GM12878 (cell line): ENCODE measurements around the gene ASB6.

ENCODE experiments used
- BMI1 ChIP-seq: fragments of 450-650 bp; IDR thresholded peaks from 2 replicates; pipeline ENCODE4 v1.6.1; 2016; ENCODE audit warnings: mild to moderate bottlenecking, moderate library complexity, borderline replicate concordance
- BRCA1 ChIP-seq: IDR thresholded peaks from 2 replicates; pipeline ENCODE4 v1.6.1; 2011; ENCODE audit warnings: low read depth, low read length, improper control_type of control experiment
- CTCF ChIP-seq, 3 experiments: IDR thresholded peaks in 2 of 3; conservative IDR thresholded peaks in 1 of 3; 2 replicates each; pipeline ENCODE4 v1.5.1; 2011; ENCODE audit warnings: low read depth in 3 of 3, low read length in 3 of 3, mild to moderate bottlenecking in 3 of 3, control low read depth in 2 of 3, moderate library complexity in 2 of 3, inconsistent platforms in 1 of 3, mixed read lengths in 1 of 3; ENCODE audit not compliant: control insufficient read depth in 2 of 3, insufficient read depth in 1 of 3; ENCODE audit errors: extremely low read depth in 1 of 3
- EP300 ChIP-seq, 2 experiments: fragments of 150-350 bp in 1 of 2; IDR thresholded peaks; 2 replicates each; pipeline ENCODE4 v1.6.1; 2011 to 2012; ENCODE audit warnings: low read depth in 2 of 2, low read length in 2 of 2, borderline replicate concordance in 1 of 2, improper control_type of control experiment in 1 of 2, inconsistent platforms in 1 of 2; ENCODE audit not compliant: control insufficient read depth in 1 of 2
- REST ChIP-seq: IDR thresholded peaks from 2 replicates; pipeline ENCODE4 v1.6.1; 2012; ENCODE audit warnings: mild to moderate bottlenecking, low read depth, low read length
- SP1 ChIP-seq: IDR thresholded peaks from one replicate; pipeline ENCODE4 v1.6.1; 2011; ENCODE audit warnings: low read depth, low read length
- TAF1 ChIP-seq: IDR thresholded peaks from 2 replicates; pipeline ENCODE4 v1.6.1; 2011; ENCODE audit warnings: mild to moderate bottlenecking, low read depth, low read length, borderline replicate concordance
- ZNF384 ChIP-seq: IDR thresholded peaks from 2 replicates; pipeline ENCODE4 v1.6.1; 2012; ENCODE audit warnings: low read depth, mild to moderate bottlenecking, low read length, improper control_type of control experiment, borderline replicate concordance
- TF ChIP-seq, protein P1 (sequence below): IDR thresholded peaks from 2 replicates; pipeline ENCODE4 v1.6.1; 2011; ENCODE audit warnings: mild to moderate bottlenecking, low read depth, low read length, moderate library complexity; ENCODE audit not compliant: insufficient replicate concordance

DNA sequence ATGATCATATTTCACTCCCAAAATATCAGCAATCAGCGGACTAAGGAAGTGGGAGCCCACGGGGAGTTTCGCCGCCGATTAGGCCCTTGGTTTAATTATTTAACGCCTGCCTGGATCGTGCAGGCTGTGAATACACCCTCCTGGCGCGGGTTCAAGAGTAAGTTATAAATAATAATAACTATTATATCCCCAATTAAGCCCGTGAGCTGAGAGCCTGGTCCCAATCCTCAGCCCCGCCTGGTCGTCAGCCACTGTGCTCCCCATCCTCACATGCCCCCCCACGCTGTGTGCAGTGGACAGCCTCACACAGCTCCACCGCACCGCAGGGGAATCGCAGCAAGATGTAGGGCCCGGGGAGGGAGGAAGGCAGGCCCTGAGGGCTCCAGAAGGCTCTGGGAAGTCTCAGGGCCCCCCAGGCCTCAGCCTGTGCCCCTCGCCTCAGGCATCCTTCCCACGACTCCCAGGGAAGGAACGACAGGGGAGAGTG, 12.6 kb upstream of the ASB6 start:
- TF ChIP-seq, protein P1, sequence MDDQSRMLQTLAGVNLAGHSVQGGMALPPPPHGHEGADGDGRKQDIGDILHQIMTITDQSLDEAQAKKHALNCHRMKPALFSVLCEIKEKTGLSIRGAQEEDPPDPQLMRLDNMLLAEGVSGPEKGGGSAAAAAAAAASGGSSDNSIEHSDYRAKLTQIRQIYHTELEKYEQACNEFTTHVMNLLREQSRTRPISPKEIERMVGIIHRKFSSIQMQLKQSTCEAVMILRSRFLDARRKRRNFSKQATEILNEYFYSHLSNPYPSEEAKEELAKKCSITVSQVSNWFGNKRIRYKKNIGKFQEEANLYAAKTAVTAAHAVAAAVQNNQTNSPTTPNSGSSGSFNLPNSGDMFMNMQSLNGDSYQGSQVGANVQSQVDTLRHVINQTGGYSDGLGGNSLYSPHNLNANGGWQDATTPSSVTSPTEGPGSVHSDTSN, result no peak
- TF ChIP-seq EP300 (IDR thresholded peaks at IDR 0.05; ENCODE audit: borderline replicate concordance in 1 of 2, control insufficient read depth in 1 of 2, low read depth in 2 of 2, low read length in 2 of 2), result no peak
- TF ChIP-seq BRCA1, result no peak
- TF ChIP-seq TAF1, result no peak
- no peak for TF ChIP-seq REST
- TF ChIP-seq BMI1, result no peak
- no peak for TF ChIP-seq SP1
- no peak for TF ChIP-seq ZNF384
- TF ChIP-seq CTCF (IDR thresholded peaks at IDR 0.05 in 2 of 3, conservative IDR thresholded peaks at IDR 0.05 in 1 of 3; ENCODE audit: control insufficient read depth in 2 of 3, extremely low read depth in 1 of 3, insufficient read depth in 1 of 3, low read depth in 3 of 3, low read length in 3 of 3), result no peak
